DMS114 treated with DMSO at 0.1 percent for 48 hours (cell line): Measurements from ENCODE around the gene TRAPPC10.

Source experiments
- DNase-seq: peaks from one replicate; lab custom pipeline; 2025; ENCODE audit not compliant: unreplicated experiment; lab: John Stamatoyannopoulos, UW

Gene TRAPPC10

GRCh38 chr21:44011579-44012473 lies at the start of gene TRAPPC10:
Gene TRAPPC10 (plus strand): TSS chr21:44012309. CDS start chr21:44012494, 185 bp downstream.
- DNase-seq = peak; percentile 51

GRCh38 chr21:43965911-43966585 lies 46.1 kb upstream of the TRAPPC10 start:
- no peak for DNase-seq

GRCh38 chr21:43966946-43967512 lies 45.1 kb upstream of the TRAPPC10 start:
- no peak for DNase-seq

GRCh38 chr21:43967981-43968380 lies 44.1 kb upstream of the TRAPPC10 start:
- DNase-seq = no peak

GRCh38 chr21:43968410-43969114 lies 43.5 kb upstream of the TRAPPC10 start:
- no peak for DNase-seq

GRCh38 chr21:43969115-43969444 lies 43.0 kb upstream of the TRAPPC10 start:
- no peak for DNase-seq

GRCh38 chr21:43970551-43970950 lies 41.6 kb upstream of the TRAPPC10 start:
- DNase-seq = no peak

GRCh38 chr21:43971201-43971991 lies 40.7 kb upstream of the TRAPPC10 start:
- DNase-seq = no peak

- no peak for DNase-seq
These were observed 40.2 kb upstream of the TRAPPC10 start for GRCh38 chr21:43971992-43972255.

- DNase-seq = no peak
These were observed 39.1 kb upstream of the TRAPPC10 start for GRCh38 chr21:43972850-43973633.

- no peak for DNase-seq
These were observed 38.5 kb upstream of the TRAPPC10 start for GRCh38 chr21:43973634-43973955.

- DNase-seq = no peak
These were observed 37.2 kb upstream of the TRAPPC10 start for GRCh38 chr21:43974791-43975468.

- DNase-seq = peak; percentile 14
These were observed 36.5 kb upstream of the TRAPPC10 start for GRCh38 chr21:43975469-43976098.

- no peak for DNase-seq
These were observed 35.4 kb upstream of the TRAPPC10 start for GRCh38 chr21:43976661-43977060.

- no peak for DNase-seq
These were observed 34.0 kb upstream of the TRAPPC10 start for GRCh38 chr21:43978060-43978459.

GRCh38 chr21:43979654-43980053 lies 32.5 kb upstream of the TRAPPC10 start:
- no peak for DNase-seq

- no peak for DNase-seq
These were observed 30.8 kb upstream of the TRAPPC10 start for GRCh38 chr21:43981151-43981870.

GRCh38 chr21:43981871-43982210 lies 30.3 kb upstream of the TRAPPC10 start:
- DNase-seq = no peak
